ENCODE data around the gene AQP6. TPM values are rescaled to one million over a fixed set of nuclear protein-coding genes. Genes with fewer than 3 reads are reported as not detected.

AQP6 gene
- total RNA-seq, 2 experiments from 2014 or later = not detected

- BruUV-seq (replicated peaks) = no TSS peak
- H2AFZ ChIP-seq (ENCODE audit: low read length) = no peak overlapping the region
Observed at GRCh38 chr12:49933796-49934195, 39.0 kb upstream of the AQP6 start.

GRCh38 chr12:49934505-49934904, 38.2 kb upstream of the AQP6 start:
- no peak overlapping the region for H2AFZ ChIP-seq (ENCODE audit: low read length)
- H3K4me2 ChIP-seq (ENCODE audit: low read length) = no peak overlapping the region
- TF ChIP-seq EZH2phosphoT487 (IDR thresholded peaks at IDR 0.05; ENCODE audit: borderline replicate concordance, low read depth, low read length) (no peak), CTCF (conservative IDR thresholded peaks at IDR 0.05; ENCODE audit: low read length) (no peak)
- no TSS peak for BruUV-seq (replicated peaks)
- no peaks in the 10 kb centered on the region for H3K9me3 ChIP-seq (ENCODE audit: low read length)
- no peaks in the 10 kb centered on the region for H4K20me1 ChIP-seq (ENCODE audit: insufficient read depth, low read length)
- H3K4me1 ChIP-seq (ENCODE audit: insufficient read depth, low read length, poor library complexity, severe bottlenecking) = no peaks in the 10 kb centered on the region
- no peak overlapping the region for H3K27ac ChIP-seq (ENCODE audit: low read depth, low read length, poor library complexity, severe bottlenecking)
- ChIA-PET POLR2A (no interaction called here), CTCF (ENCODE audit: unreplicated experiment) (no interaction called here)
- H3K4me3 ChIP-seq (ENCODE audit: low read depth, low read length, poor library complexity, severe bottlenecking) = no peak overlapping the region
- intact Hi-C loops (cut with micrococcal nuclease; ENCODE audit: unreplicated experiment) = no loop called here
- no peaks in the 10 kb centered on the region for H3K79me2 ChIP-seq (ENCODE audit: insufficient read depth, low read depth, low read length)
- DNase-seq (ENCODE audit: low spot score) = no peak
- no peaks in the 10 kb centered on the region for H3K9me2 ChIP-seq (ENCODE audit: insufficient read depth, low read length)
- no peaks in the 10 kb centered on the region for H3K36me3 ChIP-seq (ENCODE audit: insufficient read depth, low read length)

More at GRCh38 chr12:49933796-49934195, 39.0 kb upstream of the AQP6 start:
- Histone ChIP-seq H3K27ac (ENCODE audit: low read depth, low read length, poor library complexity, severe bottlenecking) (no peak overlapping the region), H3K36me3 (ENCODE audit: insufficient read depth, low read length) (no peaks in the 10 kb centered on the region), H3K4me1 (ENCODE audit: insufficient read depth, low read length, poor library complexity, severe bottlenecking) (no peaks in the 10 kb centered on the region), H3K79me2 (ENCODE audit: insufficient read depth, low read depth, low read length) (no peaks in the 10 kb centered on the region), H3K9me2 (ENCODE audit: insufficient read depth, low read length) (no peaks in the 10 kb centered on the region), H4K20me1 (ENCODE audit: insufficient read depth, low read length) (no peaks in the 10 kb centered on the region), H3K4me2 (ENCODE audit: low read length) (no peak overlapping the region), H3K4me3 (ENCODE audit: low read depth, low read length, poor library complexity, severe bottlenecking) (no peak overlapping the region), H3K9me3 (ENCODE audit: low read length) (no peaks in the 10 kb centered on the region)
- intact Hi-C loops (cut with micrococcal nuclease; ENCODE audit: unreplicated experiment) = no loop called here
- ChIA-PET POLR2A (no interaction called here), CTCF (ENCODE audit: unreplicated experiment) (no interaction called here)
- DNase-seq (ENCODE audit: low spot score) = no peak
- TF ChIP-seq EZH2phosphoT487 (IDR thresholded peaks at IDR 0.05; ENCODE audit: borderline replicate concordance, low read depth, low read length) (no peak), CTCF (conservative IDR thresholded peaks at IDR 0.05; ENCODE audit: low read length) (no peak)

GRCh38 chr12:49936925-49937324, 35.8 kb upstream of the AQP6 start:
- peaks cover 5% of the 10 kb centered on the region for H3K4me1 ChIP-seq (ENCODE audit: insufficient read depth, low read length, poor library complexity, severe bottlenecking)
- POLR2A ChIA-PET = no interaction called here

More at GRCh38 chr12:49936925-49937324, 35.8 kb upstream of the AQP6 start:
- Histone ChIP-seq H3K27ac (ENCODE audit: low read depth, low read length, poor library complexity, severe bottlenecking) (no peak overlapping the region), H3K79me2 (ENCODE audit: insufficient read depth, low read depth, low read length) (no peaks in the 10 kb centered on the region), H4K20me1 (ENCODE audit: insufficient read depth, low read length) (no peaks in the 10 kb centered on the region), H3K9me3 (ENCODE audit: low read length) (no peaks in the 10 kb centered on the region), H3K4me3 (ENCODE audit: low read depth, low read length, poor library complexity, severe bottlenecking) (no peak overlapping the region), H2AFZ (ENCODE audit: low read length) (no peak overlapping the region), H3K36me3 (ENCODE audit: insufficient read depth, low read length) (no peaks in the 10 kb centered on the region), H3K9me2 (ENCODE audit: insufficient read depth, low read length) (no peaks in the 10 kb centered on the region), H3K4me2 (ENCODE audit: low read length) (no peak overlapping the region)
- TF ChIP-seq EZH2phosphoT487 (IDR thresholded peaks at IDR 0.05; ENCODE audit: borderline replicate concordance, low read depth, low read length) (no peak), CTCF (conservative IDR thresholded peaks at IDR 0.05; ENCODE audit: low read length) (no peak)
- intact Hi-C loops (cut with micrococcal nuclease; ENCODE audit: unreplicated experiment) = no loop called here
- BruUV-seq (replicated peaks) = no TSS peak
- CTCF ChIA-PET (ENCODE audit: unreplicated experiment) = interaction anchor here (0.6 to 0.9 kb wide), 2 partner anchors 36 to 70 kb away, joined by 3 read pairs; no protein-coding TSS in a partner anchor
- DNase-seq (ENCODE audit: low spot score) = no peak

All from OCI-LY7 (cell line).